HG03095 (cell line): ENCODE measurements around the gene UVRAG.

Experiments used
- ATAC-seq: cut with Tn5 transposase; IDR thresholded peaks from one replicate; pipeline ENCODE4 v1.9.1; 2021; ENCODE audit warnings: moderate library complexity; ENCODE audit not compliant: unreplicated experiment

Gene UVRAG

DNA sequence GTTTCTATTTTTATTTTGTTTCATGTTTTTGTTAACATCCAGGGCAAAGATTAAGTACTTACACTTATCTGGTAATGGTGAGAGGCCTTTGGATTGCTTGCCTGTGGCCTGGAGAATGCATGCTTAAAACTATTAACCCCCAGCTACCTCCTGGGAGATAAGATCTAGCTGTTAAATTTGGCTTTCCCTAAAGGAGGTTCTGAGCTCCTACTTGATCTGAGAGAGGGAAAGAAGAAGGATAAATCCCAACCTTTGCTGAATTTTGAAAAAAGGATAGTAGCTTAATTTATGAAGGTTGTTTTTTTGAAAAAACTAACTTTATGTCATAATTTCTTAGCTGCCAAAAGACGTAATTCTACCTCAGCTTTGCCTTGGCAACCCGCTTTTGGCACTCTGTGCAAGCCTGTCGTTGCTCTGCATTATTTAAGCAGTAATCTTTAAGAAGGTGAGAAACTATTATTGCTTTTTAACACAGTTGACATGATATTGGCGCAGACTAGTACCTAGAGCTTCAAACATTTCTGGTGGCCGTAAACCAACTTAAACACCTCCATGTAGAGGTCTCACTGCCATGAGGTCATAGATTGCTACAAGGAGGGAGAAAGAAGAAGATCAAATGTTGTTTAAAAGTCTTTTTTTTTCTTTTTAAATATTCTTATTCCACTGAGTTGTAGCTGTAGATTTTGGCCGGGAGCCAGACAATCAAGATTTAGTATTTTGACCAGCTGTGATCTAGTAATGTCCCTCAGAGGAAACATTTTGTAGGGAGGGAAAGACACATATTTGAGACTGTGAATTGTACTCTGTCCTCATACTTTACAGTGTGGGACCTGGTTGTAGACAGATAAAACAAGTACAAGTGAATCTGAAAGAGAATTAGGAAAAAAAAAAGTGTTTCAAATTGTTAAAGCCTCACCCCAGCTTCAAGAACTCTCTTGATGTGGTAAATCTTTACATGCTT, 316.9 kb downstream of the UVRAG start:
- ATAC-seq = no peak

DNA sequence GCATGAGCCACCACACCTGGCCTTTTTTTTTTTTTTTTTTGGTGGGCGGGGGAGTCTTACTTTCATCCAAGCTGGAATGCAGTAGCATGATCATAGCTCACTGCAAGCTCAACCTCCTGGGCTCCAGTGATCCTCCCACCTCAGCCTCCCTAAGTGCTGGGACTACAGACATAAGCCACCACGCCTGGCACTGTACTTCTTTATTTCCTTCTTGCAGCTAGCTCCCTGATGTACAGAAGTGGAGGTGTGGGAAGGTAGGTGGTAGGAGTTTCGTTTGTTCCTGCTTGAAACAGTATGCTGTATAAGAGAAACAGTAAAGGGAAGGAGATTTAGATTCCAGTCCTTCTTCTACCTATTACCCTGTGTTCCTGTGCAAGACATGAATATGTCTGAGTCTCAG, 319.2 kb downstream of the UVRAG start:
- ATAC-seq = no peak

DNA sequence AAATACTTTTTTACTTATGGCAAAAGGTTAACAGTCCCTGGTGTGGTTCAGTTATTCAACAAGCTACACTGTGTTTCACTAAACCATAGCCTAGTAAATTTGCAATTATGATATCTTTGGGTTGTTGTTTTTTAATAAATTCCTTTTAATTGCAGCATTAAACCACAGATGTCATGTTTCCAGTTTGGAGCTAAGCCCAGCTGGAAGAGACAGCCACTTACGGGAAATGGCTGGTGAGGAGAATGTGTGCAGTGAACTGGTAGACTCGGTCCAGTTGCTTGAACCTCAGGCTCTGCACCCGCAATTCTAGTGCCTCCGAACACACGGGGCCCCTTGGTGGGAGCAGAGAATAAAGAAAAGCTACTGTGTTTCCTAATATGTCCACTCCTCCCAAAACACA, 320.5 kb downstream of the UVRAG start:
- no peak for ATAC-seq

DNA sequence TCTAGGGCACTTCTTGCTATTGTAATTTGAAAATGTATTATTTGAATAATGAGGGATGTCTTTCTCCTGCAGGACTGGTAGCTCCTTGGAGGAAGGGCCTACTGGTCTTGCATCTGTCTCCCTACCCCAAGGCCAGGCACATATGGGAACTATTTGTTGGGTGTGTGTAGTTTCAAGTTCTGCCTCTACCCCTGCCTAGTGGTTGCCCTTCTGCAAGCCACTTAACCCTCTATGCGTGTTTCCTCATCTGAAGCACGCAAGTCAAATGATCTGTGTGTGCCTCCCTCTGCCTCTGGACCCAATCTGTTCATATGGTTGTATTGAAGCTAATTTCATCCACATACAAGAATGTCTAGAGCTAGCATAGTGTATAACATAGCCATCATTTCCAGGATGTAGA, 324.3 kb downstream of the UVRAG start:
- ATAC-seq = no peak

DNA sequence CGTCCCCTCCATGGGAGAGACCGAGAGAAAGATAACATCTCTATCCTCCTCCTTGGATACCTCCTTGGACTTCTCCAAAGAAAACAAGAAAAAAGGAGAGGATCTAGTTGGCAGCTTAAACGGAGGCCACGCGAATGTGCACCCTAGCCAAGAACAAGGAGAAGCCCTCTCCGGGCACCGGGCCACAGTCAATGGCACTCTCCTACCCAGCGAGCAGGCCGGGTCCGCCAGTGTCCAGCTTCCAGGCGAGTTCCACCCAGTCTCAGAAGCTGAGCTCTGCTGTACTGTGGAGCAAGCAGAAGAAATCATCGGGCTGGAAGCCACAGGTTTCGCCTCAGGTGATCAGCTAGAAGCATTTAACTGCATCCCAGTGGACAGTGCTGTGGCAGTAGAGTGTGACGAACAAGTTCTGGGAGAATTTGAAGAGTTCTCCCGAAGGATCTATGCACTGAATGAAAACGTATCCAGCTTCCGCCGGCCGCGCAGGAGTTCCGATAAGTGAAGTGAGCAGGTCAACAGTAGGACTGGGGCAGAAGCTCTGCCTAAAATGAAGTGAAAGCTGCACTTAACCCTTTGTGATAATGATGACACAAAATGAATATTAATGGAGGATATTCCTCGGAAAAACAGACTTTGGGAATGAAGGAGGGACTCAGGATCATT, 326.0 kb downstream of the UVRAG start:
- ATAC-seq = no peak

DNA sequence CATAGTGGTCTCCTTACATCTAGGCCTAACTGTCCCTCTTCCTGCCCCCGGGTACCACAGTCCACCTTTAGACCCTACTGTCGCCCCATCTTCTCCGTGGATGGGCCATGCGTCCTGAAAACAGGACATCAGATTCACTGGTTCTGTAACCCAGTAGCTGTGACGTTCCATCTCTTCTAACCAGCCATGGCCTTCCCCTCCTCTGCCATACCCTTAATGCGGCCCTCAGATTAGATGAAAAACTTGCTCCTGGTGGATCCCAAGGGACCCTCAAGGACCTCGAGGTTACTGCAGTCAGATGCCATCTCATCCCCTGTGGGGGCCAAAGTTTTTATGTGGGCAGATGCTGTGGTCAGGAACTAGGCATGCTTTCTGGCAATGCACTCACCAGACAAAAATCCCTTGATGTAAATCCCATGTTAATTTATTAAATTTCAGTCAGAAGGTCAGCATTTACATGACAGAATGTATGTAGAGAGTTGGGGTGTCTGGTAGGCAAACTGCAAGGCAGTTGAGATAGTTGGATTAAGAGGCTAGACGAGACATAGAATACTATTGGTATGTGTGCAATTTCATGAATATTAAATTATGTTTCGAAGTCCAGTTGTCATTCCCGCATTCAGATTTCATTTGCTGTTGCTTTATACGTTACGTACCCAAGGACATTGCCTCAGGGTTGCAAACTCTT, 327.0 kb downstream of the UVRAG start:
- ATAC-seq = no peak

DNA sequence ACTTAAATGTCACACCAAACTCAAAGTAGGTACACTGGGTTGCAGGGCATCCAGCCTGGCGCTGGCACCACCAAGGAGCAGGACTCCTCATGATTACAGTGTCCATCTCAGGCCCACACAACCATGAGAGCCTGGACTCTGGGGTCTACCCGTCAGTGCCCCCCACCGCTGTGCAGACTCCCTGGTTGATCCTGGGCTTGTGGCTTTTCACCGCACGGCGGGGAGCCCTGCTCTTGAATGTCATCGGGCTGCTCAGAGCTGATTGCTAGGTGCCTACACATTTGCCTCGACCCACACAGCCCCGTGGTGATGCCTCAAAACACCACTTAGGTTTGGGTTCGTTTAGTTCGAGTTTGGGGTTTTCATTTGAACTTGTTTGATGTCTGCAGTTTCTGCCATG, 328.3 kb downstream of the UVRAG start:
- ATAC-seq = no peak

DNA sequence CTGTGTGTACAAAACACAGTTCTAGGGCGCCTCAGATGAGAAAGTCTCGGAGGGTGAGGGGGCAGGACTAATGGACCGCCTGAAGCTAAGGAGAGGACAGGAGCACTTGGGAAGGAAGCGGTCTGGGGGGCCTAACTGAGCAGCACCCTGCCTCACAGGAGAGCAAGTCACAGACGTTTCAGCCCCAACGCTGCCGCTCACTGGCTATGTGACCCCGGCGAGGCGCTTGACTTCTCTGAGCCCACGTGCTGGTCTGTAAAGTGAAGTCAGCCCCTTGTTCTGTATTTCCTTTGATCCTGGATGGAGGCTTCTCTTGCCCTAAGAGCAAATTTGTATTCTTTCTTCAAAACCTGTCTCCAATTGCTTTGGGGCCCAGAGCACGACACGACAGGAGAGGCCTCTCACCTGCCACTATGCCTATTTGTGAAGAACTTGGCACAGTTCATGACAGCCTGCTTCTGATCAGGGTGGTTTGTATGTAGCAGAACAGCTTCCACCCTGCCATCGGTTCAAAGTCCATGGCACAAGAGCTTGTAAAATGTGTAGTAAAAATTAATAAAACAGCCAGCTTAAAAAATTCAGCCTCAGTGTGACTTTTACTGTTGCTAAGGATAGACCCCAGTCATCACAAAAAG, 332.2 kb downstream of the UVRAG start:
- ATAC-seq = no peak

DNA sequence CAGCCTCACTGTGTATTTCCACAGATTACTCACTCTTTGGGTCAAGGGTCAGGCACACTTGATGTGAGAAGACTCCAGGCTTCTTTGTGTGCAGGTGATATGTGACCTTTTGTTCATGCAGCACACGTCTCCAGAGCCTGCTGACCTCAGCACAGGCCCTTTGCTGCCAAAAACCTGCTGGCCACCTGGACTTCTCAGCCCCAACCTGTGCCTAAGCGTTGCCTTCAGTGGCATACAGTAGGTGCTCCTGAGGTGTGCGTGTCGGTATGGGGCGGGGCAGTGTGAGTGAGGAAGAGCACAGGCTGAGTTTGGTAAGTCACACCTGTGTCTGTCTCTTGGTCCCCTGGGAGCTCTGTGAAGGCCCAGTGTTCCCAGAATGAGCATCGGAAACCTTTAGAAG, 333.2 kb downstream of the UVRAG start:
- ATAC-seq = no peak

DNA sequence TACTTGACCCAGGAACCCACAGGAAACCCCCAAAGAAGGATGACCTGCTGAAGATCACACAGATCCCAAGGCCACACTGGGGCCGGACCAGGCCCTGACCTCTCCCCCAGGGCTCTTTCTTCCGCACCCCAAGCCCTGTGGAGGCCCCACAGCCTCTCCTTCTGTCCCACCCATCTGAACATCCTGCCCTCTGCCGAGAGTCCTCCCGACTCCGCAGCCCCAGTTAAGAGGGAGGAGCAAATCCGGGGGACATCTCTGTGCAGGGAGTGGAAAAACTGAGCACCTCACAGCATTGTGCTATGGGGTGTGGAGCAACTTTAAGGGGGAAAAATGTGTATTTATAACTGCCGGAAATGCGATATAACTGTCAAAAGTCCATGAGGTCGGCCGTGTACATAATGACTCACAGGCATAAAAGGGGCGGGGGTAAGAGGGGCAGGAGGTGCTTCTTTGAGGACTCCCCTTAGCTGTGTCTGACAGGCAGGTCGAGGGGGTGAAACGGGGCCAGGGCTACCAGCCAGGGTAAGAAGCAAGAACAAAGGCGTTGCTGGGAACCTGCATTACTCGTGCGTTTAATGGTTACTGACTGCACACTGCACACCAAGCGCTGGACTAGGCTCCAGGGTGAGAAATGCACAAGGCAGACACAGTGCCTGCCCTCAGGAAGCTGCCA, 334.1 kb downstream of the UVRAG start:
- no peak for ATAC-seq

DNA sequence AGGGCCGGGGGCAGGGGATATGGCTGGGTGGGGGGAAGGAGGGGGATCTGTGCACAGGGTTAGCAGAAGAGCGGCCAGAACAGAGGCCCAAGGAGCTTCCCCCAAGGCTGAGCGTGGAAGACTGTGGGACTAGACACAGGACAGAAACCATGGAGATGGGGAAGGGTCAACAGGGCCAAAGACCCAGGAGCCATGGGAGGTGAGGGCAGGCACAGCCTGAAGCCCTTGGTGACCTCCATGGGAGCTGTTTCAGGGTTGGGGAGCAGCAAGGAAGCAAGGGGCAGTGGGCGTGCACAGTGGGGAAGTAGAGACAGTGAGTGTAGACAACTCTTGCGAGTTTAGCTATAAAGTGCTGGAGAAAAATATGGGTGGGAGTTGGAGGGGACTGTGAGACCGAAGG, 334.7 kb downstream of the UVRAG start:
- no peak for ATAC-seq

DNA sequence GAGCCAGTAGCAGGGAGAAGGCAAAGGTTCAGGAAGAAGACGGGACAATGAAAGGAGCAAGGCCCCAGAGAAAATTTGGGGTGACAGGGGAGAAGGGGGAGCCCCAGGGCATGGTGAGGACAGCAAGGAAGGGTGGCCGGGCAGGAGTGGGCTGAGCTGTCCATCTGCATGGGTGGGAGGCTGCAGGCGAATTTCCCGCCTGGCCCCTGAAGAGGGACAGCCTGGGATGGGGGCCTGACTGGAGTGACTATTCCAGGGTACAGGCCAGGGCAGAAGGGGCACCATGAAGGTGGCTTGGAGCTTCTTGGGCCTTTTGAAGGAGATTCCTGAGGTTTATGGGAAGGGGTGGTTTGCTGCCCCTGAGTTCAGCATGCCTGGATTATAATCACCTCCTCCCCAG, 335.1 kb downstream of the UVRAG start:
- no peak for ATAC-seq

DNA sequence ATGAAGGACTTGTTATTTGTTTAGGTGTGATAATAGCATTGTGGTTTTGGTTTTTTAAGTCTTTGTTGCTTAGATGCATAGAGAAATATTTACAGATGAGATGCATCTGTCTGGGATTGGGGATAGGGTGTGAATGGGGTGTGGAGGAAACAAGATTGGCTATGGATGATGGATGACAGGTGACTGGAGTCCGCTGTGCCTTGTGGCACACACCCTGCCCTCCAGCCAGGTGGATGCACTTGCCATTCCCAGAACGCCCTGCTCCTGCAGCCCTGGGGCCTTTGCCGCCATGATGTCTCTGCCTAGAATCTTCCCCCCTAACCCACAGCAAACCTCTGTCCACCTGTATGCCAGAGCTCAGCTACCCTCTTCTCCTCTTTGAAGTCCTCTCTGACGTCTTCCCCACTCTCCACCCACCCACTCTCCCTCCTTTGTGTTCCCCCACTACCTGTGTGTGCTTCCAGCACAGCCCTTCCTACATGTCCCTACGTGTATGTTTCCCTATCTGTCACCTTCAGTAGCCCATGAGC, 336.6 kb downstream of the UVRAG start:
- ATAC-seq = no peak

DNA sequence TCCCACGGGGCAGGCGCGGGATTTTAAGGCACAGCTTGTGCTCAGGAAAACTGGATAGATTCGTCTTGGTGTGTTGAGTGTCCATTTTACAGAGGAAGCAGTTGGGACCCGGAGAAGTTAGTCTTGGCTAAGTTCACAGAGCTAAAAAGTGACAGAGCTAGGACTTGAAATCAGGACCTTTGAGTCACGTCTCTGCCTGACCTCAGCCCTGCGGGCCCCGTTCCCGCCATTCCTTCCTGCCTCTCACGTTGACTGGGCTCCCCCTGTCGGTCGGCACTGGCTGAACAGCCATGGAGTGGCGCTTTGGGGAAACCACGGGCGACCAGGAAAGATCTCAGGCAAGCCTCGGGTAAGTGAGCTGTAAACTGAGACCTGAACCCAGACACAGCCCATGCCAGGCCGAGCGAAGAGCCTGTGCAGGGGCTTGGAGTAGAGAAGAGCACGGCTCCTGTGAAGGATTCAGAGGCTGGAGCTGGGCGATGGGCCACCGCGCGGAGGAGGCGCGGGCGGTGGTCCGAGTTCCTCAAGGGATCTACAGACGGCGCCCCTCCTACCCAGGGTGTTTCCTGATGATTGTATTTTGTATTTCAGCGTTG, 337.2 kb downstream of the UVRAG start:
- ATAC-seq = peak; percentile 81

DNA sequence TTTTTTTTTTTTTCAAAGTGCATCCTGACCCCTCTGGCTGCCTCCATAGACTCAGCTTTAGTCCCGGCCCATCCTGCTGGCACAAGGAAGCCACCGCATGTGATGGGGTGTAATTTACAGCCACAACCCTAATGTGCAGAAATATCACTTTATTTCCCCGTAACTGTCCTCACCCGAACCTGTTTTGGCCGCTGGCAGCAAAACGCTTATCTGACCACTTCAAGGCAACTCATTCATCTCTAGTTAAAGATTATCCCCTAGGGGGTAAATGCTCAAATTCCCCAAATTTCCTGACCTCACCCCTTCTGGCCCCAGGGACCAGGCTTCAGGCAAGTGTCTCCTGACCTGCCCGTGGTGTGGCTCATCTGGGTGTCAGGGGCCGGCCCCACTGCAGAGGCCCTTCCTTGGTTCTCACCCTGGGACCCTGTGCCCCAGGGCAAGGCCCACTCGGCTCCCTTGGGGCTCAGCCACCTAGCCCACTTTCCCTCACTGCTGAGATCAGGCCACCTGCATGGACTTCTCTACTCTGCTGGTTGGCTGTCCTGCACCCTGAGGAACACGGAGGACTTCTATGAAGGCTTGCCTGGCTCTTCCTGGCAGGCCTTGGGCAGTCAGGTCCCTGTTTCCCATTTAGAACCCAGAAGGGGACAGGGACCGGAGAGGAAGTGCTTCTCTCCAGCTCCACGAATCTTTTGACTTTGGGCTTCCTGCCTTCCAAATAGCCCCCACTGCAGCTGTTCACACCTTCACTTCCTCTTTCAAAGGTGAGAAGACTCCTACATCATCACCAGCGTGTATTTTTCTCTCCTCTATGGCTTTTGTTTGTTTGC, 337.9 kb downstream of the UVRAG start:
- no peak for ATAC-seq

DNA sequence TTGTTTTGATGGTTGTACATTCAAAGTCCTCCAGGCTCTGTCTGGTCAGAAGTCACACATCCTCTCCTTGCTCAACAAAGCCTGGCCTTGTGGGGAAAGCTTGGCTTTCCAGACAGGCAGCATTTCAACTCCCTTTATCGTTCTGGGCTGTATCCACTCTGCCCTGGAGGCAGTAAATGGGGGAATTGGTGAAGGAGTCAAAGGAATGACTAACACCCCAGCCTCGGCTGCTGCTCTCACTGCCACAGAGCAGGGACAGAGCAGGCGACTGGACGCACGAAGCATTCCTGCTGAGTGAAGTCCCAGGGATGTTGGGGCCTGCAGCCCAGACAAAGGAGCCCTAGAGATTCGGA, 338.5 kb downstream of the UVRAG start:
- ATAC-seq = no peak

DNA sequence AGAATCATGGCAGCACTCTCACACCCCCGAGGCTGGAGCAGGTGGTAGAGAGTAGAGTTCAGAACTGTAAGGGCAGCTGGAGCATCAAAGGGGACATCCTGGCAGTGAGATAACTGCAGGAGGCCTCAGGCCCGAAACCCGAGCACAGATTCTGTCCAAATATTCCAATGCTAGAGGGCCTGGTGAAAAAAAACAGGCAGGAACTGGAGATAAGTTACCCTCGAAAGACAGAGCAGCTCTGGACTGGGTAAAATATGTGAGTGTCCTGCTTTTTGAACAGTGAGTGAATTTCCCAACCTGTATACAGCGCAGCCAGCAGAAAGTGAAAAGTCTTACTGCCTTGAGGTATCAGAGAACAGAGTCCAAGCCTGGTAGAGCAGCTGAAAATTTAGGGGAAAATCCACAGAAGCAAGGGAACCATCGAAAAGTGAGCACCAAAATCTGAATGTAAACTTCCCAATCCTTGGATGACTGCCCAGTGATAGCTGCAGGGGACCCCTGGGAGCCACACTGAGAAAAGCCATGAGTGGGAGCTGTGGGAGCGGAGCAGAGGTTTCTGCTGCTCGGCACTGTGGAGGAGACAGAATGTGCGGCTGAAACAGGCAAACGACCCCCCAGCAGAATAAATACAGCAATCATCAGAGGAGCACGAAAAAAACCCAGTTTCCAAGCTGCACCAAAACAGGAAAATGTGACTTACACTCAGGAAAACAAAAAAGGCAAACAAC, 340.7 kb downstream of the UVRAG start:
- no peak for ATAC-seq

DNA sequence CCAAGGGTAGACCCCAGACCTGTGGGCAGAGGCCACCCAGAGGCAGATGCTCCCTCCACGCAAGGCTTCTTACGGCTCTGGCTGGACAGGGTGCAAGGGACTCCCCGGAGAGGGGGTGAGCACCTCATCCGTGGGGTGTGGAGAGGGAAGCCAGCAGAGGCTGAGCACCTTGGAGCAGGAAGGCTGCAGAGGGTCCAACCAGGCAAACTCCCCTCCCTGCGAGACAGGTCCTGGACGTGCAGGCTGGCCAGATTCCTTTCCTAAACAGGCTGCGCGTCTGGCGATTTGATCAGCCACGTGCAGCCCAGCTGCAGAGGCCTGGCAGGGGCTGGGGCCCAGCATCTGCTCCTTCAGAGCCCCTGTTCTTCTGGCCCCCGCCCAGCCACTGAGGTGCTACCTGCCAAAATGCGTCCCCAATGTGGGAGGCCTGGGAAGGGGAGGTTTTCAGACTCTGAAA, 342.0 kb downstream of the UVRAG start:
- no peak for ATAC-seq

DNA sequence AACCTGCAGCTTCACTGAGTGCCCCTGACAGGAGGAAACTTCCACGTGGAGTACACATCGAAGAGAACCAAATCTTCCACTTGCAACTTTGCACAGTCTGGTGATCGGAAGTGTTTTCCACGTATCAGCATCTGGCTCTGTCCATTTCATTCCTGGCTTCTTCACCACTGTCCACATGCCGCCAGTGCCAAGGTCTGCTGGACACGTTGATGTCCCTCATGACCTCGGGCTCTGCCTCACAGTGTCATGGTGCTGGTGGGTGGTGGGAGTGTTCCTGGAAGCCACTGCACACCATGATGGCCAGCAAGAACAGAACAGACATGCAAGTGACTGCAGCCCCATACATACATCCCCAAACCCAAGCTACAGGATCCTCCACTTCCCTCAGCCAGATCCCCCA, 342.9 kb downstream of the UVRAG start:
- ATAC-seq = no peak
